Naive thymus-derived CD4-positive, alpha-beta T cell (primary cell): ENCODE results near the gene FRMD5. TPM values are rescaled to one million over a fixed set of nuclear protein-coding genes. Genes with fewer than 3 reads are reported as not detected.

ENCODE experiments used
- ATAC-seq: fragments of 150-1000 bp; cut with Tn5 transposase; 2 replicates; pipeline ENCODE4 v1.10.0; 2021; ENCODE audit warnings: mild to moderate bottlenecking, moderate library complexity
- CTCF ChIA-PET: fragments of 350-600 bp; sonication (Branson Sonifier 250); formaldehyde crosslinking; loops from one replicate; lab custom pipeline; 2021; ENCODE audit warnings: antibody characterized with exemption; lab: Charles Lee
- POLR2A ChIA-PET: fragments of 350-600 bp; sonication (Branson Sonifier 250); formaldehyde crosslinking; loops from one replicate; lab custom pipeline; 2021; ENCODE audit warnings: antibody characterized with exemption, inconsistent platforms; lab: Charles Lee
- DNase-seq, 9 donors: peaks; one replicate each; pipeline versions ENCODE4 v3.0.0 to v3.0.0-alpha.2; 2020 to 2022; ENCODE audit warnings: mixed read lengths in 1 of 9
- H3K27ac ChIP-seq: one replicate; pipeline ENCODE4 v1.7.0; 2013; ENCODE audit warnings: mild to moderate bottlenecking, low read depth, low read length, moderate library complexity
- H3K27me3 ChIP-seq, 2 donors: one replicate each; pipeline ENCODE4 v1.7.0; 2013; ENCODE audit warnings: low read length in 2 of 2, mild to moderate bottlenecking in 2 of 2, moderate library complexity in 2 of 2; ENCODE audit not compliant: control insufficient read depth in 2 of 2, insufficient read depth in 2 of 2
- H3K36me3 ChIP-seq, 3 experiments: 1 replicate in 2 of 3; 2 replicates in 1 of 3; pipeline ENCODE4 v1.7.0; 2013; ENCODE audit warnings: low read length in 3 of 3, mild to moderate bottlenecking in 3 of 3, moderate library complexity in 1 of 3; ENCODE audit not compliant: insufficient read depth in 3 of 3, control insufficient read depth in 2 of 3
- H3K4me1 ChIP-seq, 2 donors: one replicate each; pipeline ENCODE4 v1.7.0; 2013; ENCODE audit warnings: low read length in 2 of 2, mild to moderate bottlenecking in 2 of 2, moderate library complexity in 1 of 2; ENCODE audit not compliant: control insufficient read depth in 2 of 2, insufficient read depth in 2 of 2
- H3K4me3 ChIP-seq: 2 replicates; pipeline ENCODE4 v1.7.0; 2013; ENCODE audit warnings: mild to moderate bottlenecking, low read length
- H3K9me3 ChIP-seq, 3 experiments: 1 replicate in 2 of 3; 2 replicates in 1 of 3; pipeline ENCODE4 v1.7.0; 2013; ENCODE audit warnings: low read length in 3 of 3; ENCODE audit not compliant: control insufficient read depth in 2 of 3
- H3K27ac Mint-ChIP-seq, 9 donors: one replicate each; pipeline ENCODE4 v1.8.0; 2020 to 2022; ENCODE audit warnings: mixed read lengths in 9 of 9, mild to moderate bottlenecking in 8 of 9, moderate library complexity in 5 of 9, inconsistent platforms in 2 of 9
- H3K27me3 Mint-ChIP-seq, 5 donors: one replicate each; pipeline ENCODE4 v1.8.0; 2021 to 2022; ENCODE audit warnings: mixed read lengths in 5 of 5, mild to moderate bottlenecking in 1 of 5
- H3K36me3 Mint-ChIP-seq, 5 donors: one replicate each; pipeline ENCODE4 v1.8.0; 2020 to 2022; ENCODE audit warnings: mixed read lengths in 5 of 5, mild to moderate bottlenecking in 3 of 5, inconsistent platforms in 1 of 5
- H3K4me1 Mint-ChIP-seq, 7 donors: one replicate each; pipeline ENCODE4 v1.8.0; 2020 to 2022; ENCODE audit warnings: mixed read lengths in 7 of 7, mild to moderate bottlenecking in 3 of 7, inconsistent platforms in 1 of 7
- H3K4me3 Mint-ChIP-seq, 10 donors: one replicate each; pipeline ENCODE4 v1.8.0; 2020 to 2022; ENCODE audit warnings: mild to moderate bottlenecking in 10 of 10, mixed read lengths in 10 of 10, moderate library complexity in 6 of 10, inconsistent platforms in 2 of 10
- H3K9me3 Mint-ChIP-seq, 11 donors: one replicate each; pipeline ENCODE4 v1.8.0; 2020 to 2022; ENCODE audit warnings: mixed read lengths in 11 of 11, mild to moderate bottlenecking in 4 of 11, inconsistent platforms in 1 of 11, moderate library complexity in 1 of 11
- intact Hi-C, 2 donors: fragments of 100-400 bp; cut with micrococcal nuclease; formaldehyde crosslinking; loops; one replicate each; pipeline ENCODE4 v1.15.1; 2023
- polyA plus RNA-seq, 2 donors: library from polyadenylated mRNA; unstranded; fragments of 300-500 nt; fragmentation: Illumina TruSeq; gene quantifications; one replicate each; pipeline ENCODE4 v1.2.3, GENCODE V29; 2021
- total RNA-seq, 6 experiments: library from RNA in 5 of 6; stranded (reverse) in 5 of 6; gene quantifications; 1 replicate in 5 of 6; 2 replicates in 1 of 6; pipeline ENCODE4 v1.2.3 and lab custom pipeline; 2021 to 2026

Gene FRMD5
- total and polyA plus RNA-seq, 7 experiments from 2014 or later: 0.31 to 0.39 (median 0.35) TPM; not detected in 4

- Histone ChIP-seq H3K27me3 (no peaks in the 10 kb centered on the region), H3K4me1 (no peaks in the 10 kb centered on the region), H3K4me3 (no peak overlapping the region), H3K9me3 (no peaks in the 10 kb centered on the region), H3K27ac (no peak overlapping the region), H3K36me3 (no peaks in the 10 kb centered on the region)
- DNase-seq (no peak), ATAC-seq (no peak)
- peaks cover 0 to 10% (median 0%) of the 10 kb centered on the region in 5 donors for H3K27me3 Mint-ChIP-seq
- no peaks in the 10 kb centered on the region for H3K4me1 Mint-ChIP-seq
- H3K36me3 Mint-ChIP-seq: no peaks in the 10 kb centered on the region
- POLR2A ChIA-PET: no interaction called here
- H3K4me3 Mint-ChIP-seq: no peak overlapping the region
- H3K9me3 Mint-ChIP-seq: no peaks in the 10 kb centered on the region
- no peak overlapping the region for H3K27ac Mint-ChIP-seq
- CTCF ChIA-PET: interaction anchor here (0.7 kb wide), 1 partner anchor 75 kb away, joined by 3 read pairs; no protein-coding TSS in a partner anchor
- intact Hi-C loops: no loop called here
These were observed 279.3 kb downstream of the FRMD5 start for GRCh38 chr15:43915631-43916325.

- no peaks in the 10 kb centered on the region for H3K36me3 Mint-ChIP-seq
- Histone ChIP-seq H3K27ac (no peak overlapping the region), H3K4me3 (no peak overlapping the region), H3K4me1 (no peaks in the 10 kb centered on the region), H3K36me3 (no peaks in the 10 kb centered on the region), H3K27me3 (no peaks in the 10 kb centered on the region), H3K9me3 (no peaks in the 10 kb centered on the region)
- no peak for ATAC-seq
- DNase-seq: no peak
- intact Hi-C loops: no loop called here
- no peaks in the 10 kb centered on the region for H3K9me3 Mint-ChIP-seq
- ChIA-PET CTCF (interaction anchor here (1.4 kb wide), 1 partner anchor 10 kb away, joined by 4 read pairs; no protein-coding TSS in a partner anchor), POLR2A (no interaction called here)
- no peak overlapping the region for H3K4me3 Mint-ChIP-seq
- H3K4me1 Mint-ChIP-seq: no peaks in the 10 kb centered on the region
- no peak overlapping the region for H3K27ac Mint-ChIP-seq
- H3K27me3 Mint-ChIP-seq: peaks cover 0 to 10% (median 0%) of the 10 kb centered on the region in 5 donors
These were observed 281.1 kb downstream of the FRMD5 start for GRCh38 chr15:43913941-43914340.

- Mint-ChIP-seq H3K9me3 (no peaks in the 10 kb centered on the region), H3K4me1 (no peaks in the 10 kb centered on the region), H3K4me3 (no peak overlapping the region), H3K27ac (no peak overlapping the region), H3K27me3 (peaks cover 0 to 10% (median 0%) of the 10 kb centered on the region in 5 donors), H3K36me3 (no peaks in the 10 kb centered on the region)
- Histone ChIP-seq H3K9me3 (no peaks in the 10 kb centered on the region), H3K27me3 (no peaks in the 10 kb centered on the region), H3K4me3 (no peak overlapping the region), H3K4me1 (no peaks in the 10 kb centered on the region), H3K27ac (no peak overlapping the region), H3K36me3 (no peaks in the 10 kb centered on the region)
- DNase-seq (no peak), ATAC-seq (no peak)
- ChIA-PET POLR2A (no interaction called here), CTCF (interaction anchor here (1.4 kb wide), 1 partner anchor 9 kb away, joined by 4 read pairs; no protein-coding TSS in a partner anchor)
- intact Hi-C loops: no loop called here
These were observed 281.9 kb downstream of the FRMD5 start for GRCh38 chr15:43913026-43913780.

GRCh38 chr15:43912208-43912607, 282.9 kb downstream of the FRMD5 start:
- H3K9me3 Mint-ChIP-seq: no peaks in the 10 kb centered on the region
- peaks cover 0 to 6% (median 0%) of the 10 kb centered on the region in 5 donors for H3K27me3 Mint-ChIP-seq
- H3K36me3 Mint-ChIP-seq: no peaks in the 10 kb centered on the region
- H3K4me1 Mint-ChIP-seq: no peaks in the 10 kb centered on the region
- intact Hi-C loops: no loop called here
- no peak for ATAC-seq
- no peak for DNase-seq
- Histone ChIP-seq H3K27me3 (no peaks in the 10 kb centered on the region), H3K27ac (no peak overlapping the region), H3K4me1 (no peaks in the 10 kb centered on the region), H3K36me3 (no peaks in the 10 kb centered on the region), H3K4me3 (no peak overlapping the region), H3K9me3 (no peaks in the 10 kb centered on the region)
- POLR2A ChIA-PET: no interaction called here
- H3K4me3 Mint-ChIP-seq: no peak overlapping the region
- CTCF ChIA-PET: no interaction called here
- no peak overlapping the region for H3K27ac Mint-ChIP-seq

- Mint-ChIP-seq H3K36me3 (no peaks in the 10 kb centered on the region), H3K4me1 (no peaks in the 10 kb centered on the region), H3K9me3 (no peaks in the 10 kb centered on the region), H3K27ac (no peak overlapping the region), H3K27me3 (peaks cover 0 to 3% (median 0%) of the 10 kb centered on the region in 5 donors), H3K4me3 (no peak overlapping the region)
- ChIA-PET CTCF (interaction anchor here (0.6 kb wide), 1 partner anchor 660 kb away, joined by 3 read pairs; no protein-coding TSS in a partner anchor), POLR2A (no interaction called here)
- no peak for DNase-seq
- Histone ChIP-seq H3K36me3 (no peaks in the 10 kb centered on the region), H3K4me1 (no peaks in the 10 kb centered on the region), H3K9me3 (no peaks in the 10 kb centered on the region), H3K27me3 (no peaks in the 10 kb centered on the region), H3K4me3 (no peak overlapping the region), H3K27ac (no peak overlapping the region)
- no peak for ATAC-seq
- intact Hi-C loops: no loop called here
These were observed 283.8 kb downstream of the FRMD5 start for GRCh38 chr15:43911235-43911781.

GRCh38 chr15:43908516-43909050, 286.5 kb downstream of the FRMD5 start:
- H3K36me3 Mint-ChIP-seq: no peaks in the 10 kb centered on the region
- Histone ChIP-seq H3K27me3 (no peaks in the 10 kb centered on the region), H3K36me3 (no peaks in the 10 kb centered on the region), H3K4me1 (no peaks in the 10 kb centered on the region), H3K27ac (no peak overlapping the region), H3K9me3 (no peaks in the 10 kb centered on the region), H3K4me3 (no peak overlapping the region)
- H3K27me3 Mint-ChIP-seq: no peaks in the 10 kb centered on the region
- no peak overlapping the region for H3K27ac Mint-ChIP-seq
- no peak overlapping the region for H3K4me3 Mint-ChIP-seq
- ChIA-PET CTCF (no interaction called here), POLR2A (no interaction called here)
- no peaks in the 10 kb centered on the region for H3K9me3 Mint-ChIP-seq
- intact Hi-C loops: no loop called here
- peaks cover 0 to 9% (median 4%) of the 10 kb centered on the region in 7 donors for H3K4me1 Mint-ChIP-seq
- ATAC-seq: no peak
- DNase-seq: no peak
